ENCODE results near the gene SRCAP.

The SRCAP gene

DNA sequence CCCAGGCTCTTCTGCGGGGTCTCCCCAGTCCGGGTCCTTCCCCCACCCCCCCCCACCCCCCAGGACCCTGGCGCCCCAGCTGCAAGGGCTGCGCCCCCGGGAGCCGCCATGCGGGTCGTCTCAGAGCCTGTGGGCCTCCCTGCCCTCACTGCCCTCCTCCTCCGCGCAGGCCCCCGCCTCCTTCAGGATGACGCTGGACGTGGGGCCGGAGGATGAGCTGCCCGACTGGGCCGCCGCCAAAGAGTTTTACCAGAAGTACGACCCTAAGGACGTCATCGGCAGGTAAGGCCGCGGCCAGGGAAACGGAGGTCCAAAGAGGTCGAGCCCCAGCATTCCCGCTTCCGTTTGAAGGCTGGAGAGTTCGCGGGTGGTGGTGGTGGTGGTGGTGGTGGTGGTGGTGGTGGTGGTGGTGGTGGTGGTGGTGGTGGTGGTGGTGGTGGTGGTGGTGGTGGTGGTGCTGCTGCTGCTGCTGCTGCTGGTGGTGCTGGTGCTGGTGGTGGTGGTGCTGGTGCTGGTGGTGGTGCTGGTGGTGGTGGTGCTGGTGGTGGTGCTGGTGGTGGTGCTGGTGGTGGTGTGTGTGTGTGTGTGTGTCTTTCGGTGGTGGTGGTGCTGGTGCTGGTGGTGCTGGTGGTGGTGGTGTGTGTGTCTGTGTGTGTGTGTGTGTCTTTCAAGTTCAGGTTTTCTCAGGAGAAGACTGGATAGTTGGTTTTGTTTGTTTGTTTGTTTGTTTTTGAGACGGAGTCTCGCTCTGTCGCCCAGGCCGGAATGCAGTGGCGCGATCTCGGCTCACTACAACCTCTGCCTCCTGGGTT, 49.9 kb downstream of the SRCAP start:
- Histone ChIP-seq H3K36me3 (ENCODE audit: low read depth) (peaks cover 55% of the 10 kb centered on the region), H3K9me3 (ENCODE audit: severe bottlenecking) (no peaks in the 10 kb centered on the region), H3K27ac (ENCODE audit: poor library complexity, severe bottlenecking) (peak overlapping the region; percentile 79), H3K27me3 (ENCODE audit: insufficient read depth, poor library complexity, severe bottlenecking) (no peaks in the 10 kb centered on the region), H3K4me3 (ENCODE audit: severe bottlenecking) (peak overlapping the region; percentile 43), H3K4me1 (ENCODE audit: insufficient read depth, poor library complexity, severe bottlenecking) (peaks cover 12% of the 10 kb centered on the region)
- DNase-seq (ENCODE audit: low spot score) = no peak
- TF ChIP-seq, protein P1, sequence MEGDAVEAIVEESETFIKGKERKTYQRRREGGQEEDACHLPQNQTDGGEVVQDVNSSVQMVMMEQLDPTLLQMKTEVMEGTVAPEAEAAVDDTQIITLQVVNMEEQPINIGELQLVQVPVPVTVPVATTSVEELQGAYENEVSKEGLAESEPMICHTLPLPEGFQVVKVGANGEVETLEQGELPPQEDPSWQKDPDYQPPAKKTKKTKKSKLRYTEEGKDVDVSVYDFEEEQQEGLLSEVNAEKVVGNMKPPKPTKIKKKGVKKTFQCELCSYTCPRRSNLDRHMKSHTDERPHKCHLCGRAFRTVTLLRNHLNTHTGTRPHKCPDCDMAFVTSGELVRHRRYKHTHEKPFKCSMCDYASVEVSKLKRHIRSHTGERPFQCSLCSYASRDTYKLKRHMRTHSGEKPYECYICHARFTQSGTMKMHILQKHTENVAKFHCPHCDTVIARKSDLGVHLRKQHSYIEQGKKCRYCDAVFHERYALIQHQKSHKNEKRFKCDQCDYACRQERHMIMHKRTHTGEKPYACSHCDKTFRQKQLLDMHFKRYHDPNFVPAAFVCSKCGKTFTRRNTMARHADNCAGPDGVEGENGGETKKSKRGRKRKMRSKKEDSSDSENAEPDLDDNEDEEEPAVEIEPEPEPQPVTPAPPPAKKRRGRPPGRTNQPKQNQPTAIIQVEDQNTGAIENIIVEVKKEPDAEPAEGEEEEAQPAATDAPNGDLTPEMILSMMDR (IDR thresholded peaks at IDR 0.05; ENCODE audit: poor library complexity, severe bottlenecking) = no peak
- peak; percentile 49 for ATAC-seq (ENCODE audit: low read depth)

DNA sequence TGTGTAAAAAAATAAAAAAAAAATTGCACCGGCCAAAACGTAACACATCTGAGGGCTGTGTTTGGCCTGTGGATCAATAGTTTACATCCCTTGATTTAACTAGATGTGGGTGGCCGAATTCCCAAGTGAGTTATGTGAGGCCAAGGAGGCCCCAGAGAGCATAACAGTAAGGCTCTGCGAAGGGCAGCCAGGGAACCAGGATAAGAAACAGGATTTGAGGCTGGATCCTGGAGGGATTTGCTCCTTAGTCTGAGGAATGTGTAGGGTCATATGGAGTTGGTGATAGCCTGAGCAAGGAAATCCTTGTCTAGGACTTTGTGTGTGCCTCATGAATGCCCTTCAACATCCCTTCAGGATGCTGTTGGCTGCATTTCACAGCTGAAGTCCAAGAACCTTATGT, 51.2 kb downstream of the SRCAP start:
- no peak overlapping the region for H3K4me3 ChIP-seq (ENCODE audit: severe bottlenecking)
- TF ChIP-seq, protein P1 (IDR thresholded peaks at IDR 0.05; ENCODE audit: poor library complexity, severe bottlenecking) = no peak
- no peaks in the 10 kb centered on the region for H3K9me3 ChIP-seq (ENCODE audit: severe bottlenecking)
- ATAC-seq (ENCODE audit: low read depth) (no peak), DNase-seq (ENCODE audit: low spot score) (no peak)
- H3K4me1 ChIP-seq (ENCODE audit: insufficient read depth, poor library complexity, severe bottlenecking) = peaks cover 12% of the 10 kb centered on the region
- H3K27ac ChIP-seq (ENCODE audit: poor library complexity, severe bottlenecking) = no peak overlapping the region
- H3K27me3 ChIP-seq (ENCODE audit: insufficient read depth, poor library complexity, severe bottlenecking) = no peaks in the 10 kb centered on the region
- peaks cover 55% of the 10 kb centered on the region for H3K36me3 ChIP-seq (ENCODE audit: low read depth)

DNA sequence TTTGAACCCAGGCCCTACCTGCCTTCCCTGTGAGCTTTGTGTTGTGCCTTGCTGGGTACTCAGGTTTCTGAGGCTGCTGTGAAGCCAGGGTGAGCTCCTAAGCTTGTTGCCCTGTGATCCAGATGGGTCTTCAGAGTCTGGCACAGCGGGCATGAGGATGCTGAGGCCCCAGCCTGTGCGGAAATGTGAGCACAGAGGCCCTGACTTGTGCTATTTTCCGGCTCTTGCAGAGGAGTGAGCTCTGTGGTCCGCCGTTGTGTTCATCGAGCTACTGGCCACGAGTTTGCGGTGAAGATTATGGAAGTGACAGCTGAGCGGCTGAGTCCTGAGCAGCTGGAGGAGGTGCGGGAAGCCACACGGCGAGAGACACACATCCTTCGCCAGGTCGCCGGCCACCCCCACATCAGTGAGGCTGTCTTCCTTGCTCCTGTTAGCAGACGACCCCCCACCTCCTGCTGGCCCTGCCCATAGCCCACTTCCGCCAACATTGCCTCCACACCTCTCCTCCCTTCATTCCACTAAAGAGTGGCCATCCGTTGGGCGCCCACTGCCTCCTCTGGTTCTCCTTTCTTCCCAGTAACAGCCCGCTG, 52.0 kb downstream of the SRCAP start:
- TF ChIP-seq, protein P1 (IDR thresholded peaks at IDR 0.05; ENCODE audit: poor library complexity, severe bottlenecking) = no peak
- no peak overlapping the region for H3K27ac ChIP-seq (ENCODE audit: poor library complexity, severe bottlenecking)
- no peak for ATAC-seq (ENCODE audit: low read depth)
- no peaks in the 10 kb centered on the region for H3K9me3 ChIP-seq (ENCODE audit: severe bottlenecking)
- H3K4me3 ChIP-seq (ENCODE audit: severe bottlenecking) = no peak overlapping the region
- peaks cover 12% of the 10 kb centered on the region for H3K4me1 ChIP-seq (ENCODE audit: insufficient read depth, poor library complexity, severe bottlenecking)
- H3K36me3 ChIP-seq (ENCODE audit: low read depth) = peaks cover 60% of the 10 kb centered on the region
- H3K27me3 ChIP-seq (ENCODE audit: insufficient read depth, poor library complexity, severe bottlenecking) = no peaks in the 10 kb centered on the region
- no peak for DNase-seq (ENCODE audit: low spot score)

DNA sequence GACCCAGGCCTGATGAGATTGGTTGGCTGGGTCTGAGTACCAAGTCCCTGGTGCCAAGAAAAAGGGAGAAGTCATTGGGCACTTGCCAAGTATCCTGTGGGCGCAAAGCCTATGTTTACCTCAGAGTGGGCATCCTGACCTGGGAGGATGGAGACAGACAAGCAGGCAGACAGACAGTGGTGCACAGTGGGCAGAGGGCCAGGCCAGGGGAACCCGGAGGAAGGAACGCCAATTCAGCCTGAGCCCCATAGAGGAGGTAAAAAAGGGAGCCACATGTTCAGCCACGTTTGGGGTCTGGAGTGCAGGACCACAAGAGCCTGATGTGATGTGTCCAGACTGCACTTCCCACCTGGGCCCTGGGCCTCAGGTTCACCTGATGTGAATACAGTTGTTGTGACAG, 54.6 kb downstream of the SRCAP start:
- peaks cover 69% of the 10 kb centered on the region for H3K36me3 ChIP-seq (ENCODE audit: low read depth)

More for the DNA sequence above, 54.6 kb downstream of the SRCAP start:
- H3K27me3 ChIP-seq (ENCODE audit: insufficient read depth, poor library complexity, severe bottlenecking) = no peaks in the 10 kb centered on the region
- no peak overlapping the region for H3K4me3 ChIP-seq (ENCODE audit: severe bottlenecking)
- no peaks in the 10 kb centered on the region for H3K4me1 ChIP-seq (ENCODE audit: insufficient read depth, poor library complexity, severe bottlenecking)
- H3K9me3 ChIP-seq (ENCODE audit: severe bottlenecking) = no peaks in the 10 kb centered on the region
- no peak for ATAC-seq (ENCODE audit: low read depth)
- no peak for DNase-seq (ENCODE audit: low spot score)
- H3K27ac ChIP-seq (ENCODE audit: poor library complexity, severe bottlenecking) = no peak overlapping the region
- TF ChIP-seq, protein P1 (IDR thresholded peaks at IDR 0.05; ENCODE audit: poor library complexity, severe bottlenecking) = no peak
